ENCODE measurements around the gene STAT6. TPM values are rescaled to one million over a fixed set of nuclear protein-coding genes. Genes with fewer than 3 reads are reported as not detected.

STAT6 gene
- total and polyA plus RNA-seq, 4 experiments from 2014 or later, result 78.4 to 424 (median 245) TPM

DNA sequence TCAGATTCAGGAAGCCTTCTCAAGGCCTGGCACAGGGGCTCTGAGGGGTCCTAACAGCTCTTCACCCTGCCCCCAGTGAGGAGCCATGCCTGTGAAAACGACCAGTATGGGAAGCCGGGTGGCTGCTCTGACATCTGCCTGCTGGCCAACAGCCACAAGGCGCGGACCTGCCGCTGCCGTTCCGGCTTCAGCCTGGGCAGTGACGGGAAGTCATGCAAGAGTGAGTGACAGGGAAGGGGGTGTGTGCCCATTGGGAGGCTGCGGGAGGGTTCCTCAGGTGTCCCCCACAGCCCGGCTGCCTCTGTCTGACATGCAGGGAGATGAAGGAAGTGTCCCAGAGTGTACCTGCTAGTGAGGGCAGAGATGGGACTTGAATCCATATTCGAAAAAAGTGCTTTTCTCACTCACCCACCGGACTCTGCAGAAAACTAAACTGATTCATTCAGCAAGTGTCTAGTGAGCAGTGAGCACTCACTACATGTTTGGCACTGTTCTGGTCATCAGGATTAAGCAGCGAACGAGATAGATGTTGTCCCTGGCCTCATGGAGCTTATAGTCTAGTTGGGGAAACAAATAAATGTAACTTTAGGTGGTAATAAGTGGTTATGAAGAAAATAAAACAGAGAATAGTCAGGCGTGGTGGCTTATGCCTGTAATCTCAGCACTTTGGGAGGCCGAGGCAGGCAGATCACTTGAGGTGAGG lies 45.7 kb upstream of the STAT6 start:
- ChIA-PET CTCF (ENCODE audit: partially characterized antibody) (interaction anchor here (1.3 to 1.4 kb wide), 2 partner anchors 19 to 33 kb away, joined by 4 to 5 read pairs; no protein-coding TSS in a partner anchor), POLR2A (ENCODE audit: partially characterized antibody) (no interaction called here)
- Mint-ChIP-seq H3K4me1 (peaks cover 4 to 10% (median 7%) of the 10 kb centered on the region in 4 donors), H3K27ac (peak overlapping the region in 1 of 7 donors; percentile 30), H3K9me3 (no peaks in the 10 kb centered on the region), H3K4me3 (peak overlapping the region in 1 of 8 donors; percentile 35), H3K36me3 (peaks cover 0 to 5% of the 10 kb centered on the region in 2 donors), H3K27me3 (no peaks in the 10 kb centered on the region)
- no peaks in the 10 kb centered on the region for H3K9me3 ChIP-seq (ENCODE audit: control insufficient read depth in 1 of 2, low read length in 2 of 2)
- intact Hi-C loops (cut with micrococcal nuclease), result no loop called here
- H3K27me3 ChIP-seq (ENCODE audit: insufficient read depth, low read length), result no peaks in the 10 kb centered on the region
- no peak overlapping the region for H3K4me3 ChIP-seq (ENCODE audit: low read length in 2 of 2)
- no peak overlapping the region for H3K27ac ChIP-seq (ENCODE audit: low read depth, low read length)
- no peaks in the 10 kb centered on the region for H3K4me1 ChIP-seq (ENCODE audit: insufficient read depth, low read length)
- H3K36me3 ChIP-seq (ENCODE audit: insufficient read depth, low read length), result no peaks in the 10 kb centered on the region
- DNase-seq, result no peak

DNA sequence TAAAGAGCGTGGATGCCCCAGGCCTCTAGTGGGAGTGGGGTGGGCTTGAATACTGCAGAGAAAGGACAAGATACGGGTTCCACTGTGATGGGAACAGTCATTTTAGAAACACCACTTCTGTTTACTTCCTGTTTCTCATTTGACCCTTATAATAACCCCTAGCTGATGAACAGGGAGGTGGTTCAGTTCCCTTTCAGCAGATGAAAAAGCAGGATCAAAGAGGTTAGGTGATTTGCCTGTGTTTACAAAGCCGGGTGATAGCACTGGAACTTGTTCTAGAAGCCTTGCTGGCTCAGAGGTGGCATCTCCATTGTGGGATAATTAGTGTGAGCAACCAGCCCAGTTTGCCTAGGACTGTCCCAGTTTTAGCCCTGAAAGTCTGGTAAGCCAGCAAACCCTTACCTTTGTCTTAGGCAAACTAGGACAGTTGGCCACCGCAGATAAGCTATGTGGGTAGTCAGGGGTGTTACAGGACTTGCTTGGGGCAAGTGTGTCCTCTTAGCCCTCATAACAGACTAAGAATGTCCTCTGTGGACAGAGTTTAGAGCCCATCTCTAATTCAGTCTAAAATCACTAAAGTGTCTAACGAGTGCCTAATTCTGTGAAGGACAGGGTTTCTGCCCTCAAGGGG lies 43.8 kb upstream of the STAT6 start:
- no peak for DNase-seq
- intact Hi-C loops (cut with micrococcal nuclease), result no loop called here
- H3K27me3 ChIP-seq (ENCODE audit: insufficient read depth, low read length), result no peaks in the 10 kb centered on the region
- H3K4me1 ChIP-seq (ENCODE audit: insufficient read depth, low read length), result no peaks in the 10 kb centered on the region
- Mint-ChIP-seq H3K27me3 (no peaks in the 10 kb centered on the region), H3K36me3 (peaks cover 0 to 3% of the 10 kb centered on the region in 2 donors), H3K27ac (no peak overlapping the region), H3K4me1 (peaks cover 4 to 10% (median 6%) of the 10 kb centered on the region in 4 donors), H3K4me3 (no peak overlapping the region), H3K9me3 (no peaks in the 10 kb centered on the region)
- POLR2A ChIA-PET (ENCODE audit: partially characterized antibody), result no interaction called here
- CTCF ChIA-PET (ENCODE audit: partially characterized antibody), result no interaction called here
- no peaks in the 10 kb centered on the region for H3K36me3 ChIP-seq (ENCODE audit: insufficient read depth, low read length)
- H3K4me3 ChIP-seq (ENCODE audit: low read length in 2 of 2), result no peak overlapping the region
- no peaks in the 10 kb centered on the region for H3K9me3 ChIP-seq (ENCODE audit: control insufficient read depth in 1 of 2, low read length in 2 of 2)
- no peak overlapping the region for H3K27ac ChIP-seq (ENCODE audit: low read depth, low read length)

DNA sequence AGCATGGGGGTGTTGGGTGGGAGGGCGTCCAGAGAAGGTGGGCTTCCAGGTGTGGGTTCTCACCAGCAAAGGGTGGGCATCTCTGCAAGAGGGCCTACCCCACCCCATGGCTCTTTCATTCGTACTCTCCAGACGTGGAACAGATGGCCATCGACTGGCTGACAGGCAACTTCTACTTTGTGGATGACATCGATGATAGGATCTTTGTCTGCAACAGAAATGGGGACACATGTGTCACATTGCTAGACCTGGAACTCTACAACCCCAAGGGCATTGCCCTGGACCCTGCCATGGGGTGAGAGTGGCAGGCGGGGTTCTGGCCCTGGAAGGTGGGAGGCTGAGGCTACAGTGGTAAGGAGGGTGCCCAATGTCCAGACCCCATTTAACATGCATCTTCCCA lies 42.9 kb upstream of the STAT6 start:
- Mint-ChIP-seq H3K4me1 (peaks cover 4 to 10% (median 6%) of the 10 kb centered on the region in 4 donors), H3K4me3 (no peak overlapping the region), H3K27ac (no peak overlapping the region), H3K27me3 (no peaks in the 10 kb centered on the region), H3K36me3 (peaks cover 0 to 3% of the 10 kb centered on the region in 2 donors), H3K9me3 (no peaks in the 10 kb centered on the region)
- Histone ChIP-seq H3K27ac (ENCODE audit: low read depth, low read length) (no peak overlapping the region), H3K36me3 (ENCODE audit: insufficient read depth, low read length) (no peaks in the 10 kb centered on the region), H3K4me3 (ENCODE audit: low read length in 2 of 2) (no peak overlapping the region), H3K9me3 (ENCODE audit: control insufficient read depth in 1 of 2, low read length in 2 of 2) (no peaks in the 10 kb centered on the region), H3K27me3 (ENCODE audit: insufficient read depth, low read length) (no peaks in the 10 kb centered on the region), H3K4me1 (ENCODE audit: insufficient read depth, low read length) (no peaks in the 10 kb centered on the region)
- CTCF ChIA-PET (ENCODE audit: partially characterized antibody), result no interaction called here
- intact Hi-C loops (cut with micrococcal nuclease), result no loop called here
- POLR2A ChIA-PET (ENCODE audit: partially characterized antibody), result no interaction called here
- DNase-seq, result no peak

DNA sequence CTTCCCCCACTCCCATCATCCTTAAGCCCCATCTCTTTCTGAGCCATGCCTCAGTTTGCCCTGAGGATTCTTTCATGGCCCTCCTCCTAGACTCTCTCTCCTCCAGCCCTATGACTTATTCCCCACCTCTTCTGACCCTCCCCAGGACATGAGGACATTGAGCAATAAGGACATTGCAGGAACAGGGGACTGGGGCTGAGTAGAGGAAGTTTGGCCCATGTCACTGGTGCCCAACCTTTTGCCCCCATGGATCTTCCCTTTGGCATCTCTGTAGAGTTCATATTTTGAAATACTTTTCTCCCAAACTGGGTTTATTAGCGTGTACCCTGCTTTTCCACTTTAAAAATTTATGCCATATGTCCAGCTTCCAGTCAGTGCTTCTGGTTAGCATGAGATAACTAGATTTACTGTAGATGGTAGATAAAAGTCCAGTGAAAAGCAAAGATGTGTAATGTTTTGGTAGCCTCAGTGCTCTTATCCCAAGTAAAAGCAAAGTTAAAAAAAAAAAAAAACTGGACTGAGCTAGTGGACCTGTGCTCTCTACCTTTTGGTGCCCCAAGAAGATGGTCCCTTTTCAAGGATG lies 42.3 kb upstream of the STAT6 start:
- Mint-ChIP-seq H3K9me3 (no peaks in the 10 kb centered on the region), H3K36me3 (peaks cover 0 to 3% of the 10 kb centered on the region in 2 donors), H3K27ac (no peak overlapping the region), H3K27me3 (no peaks in the 10 kb centered on the region), H3K4me1 (peaks cover 4 to 10% (median 6%) of the 10 kb centered on the region in 4 donors), H3K4me3 (no peak overlapping the region)
- no peak overlapping the region for H3K4me3 ChIP-seq (ENCODE audit: low read length in 2 of 2)
- H3K4me1 ChIP-seq (ENCODE audit: insufficient read depth, low read length), result no peaks in the 10 kb centered on the region
- intact Hi-C loops (cut with micrococcal nuclease), result no loop called here
- CTCF ChIA-PET (ENCODE audit: partially characterized antibody), result no interaction called here
- DNase-seq, result no peak
- H3K9me3 ChIP-seq (ENCODE audit: control insufficient read depth in 1 of 2, low read length in 2 of 2), result no peaks in the 10 kb centered on the region
- H3K27ac ChIP-seq (ENCODE audit: low read depth, low read length), result no peak overlapping the region
- no peaks in the 10 kb centered on the region for H3K36me3 ChIP-seq (ENCODE audit: insufficient read depth, low read length)
- POLR2A ChIA-PET (ENCODE audit: partially characterized antibody), result no interaction called here
- H3K27me3 ChIP-seq (ENCODE audit: insufficient read depth, low read length), result no peaks in the 10 kb centered on the region

DNA sequence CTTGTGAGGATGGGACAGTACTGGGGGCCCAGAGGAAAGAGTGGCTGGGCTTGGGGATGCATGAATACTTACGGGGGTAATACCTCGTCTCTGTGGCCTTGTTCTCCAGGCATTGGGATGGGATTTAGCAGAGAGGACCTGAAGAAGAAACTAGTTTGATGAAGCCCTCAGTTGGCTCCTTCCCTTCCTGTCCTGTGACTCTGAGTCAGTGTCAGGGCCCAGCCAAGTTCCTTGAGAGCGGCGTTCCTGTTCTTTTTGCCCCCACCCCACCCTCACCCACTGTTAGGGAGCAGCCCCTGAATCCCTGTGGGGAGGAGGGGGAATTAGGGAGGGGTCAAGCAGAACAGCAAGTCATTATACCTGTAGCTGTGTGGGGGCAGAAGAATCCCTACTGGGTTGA lies 41.5 kb upstream of the STAT6 start:
- no peaks in the 10 kb centered on the region for H3K27me3 Mint-ChIP-seq
- ChIA-PET CTCF (ENCODE audit: partially characterized antibody) (no interaction called here), POLR2A (ENCODE audit: partially characterized antibody) (no interaction called here)
- DNase-seq, result no peak
- intact Hi-C loops (cut with micrococcal nuclease), result no loop called here
- H3K4me3 Mint-ChIP-seq, result no peak overlapping the region
- Histone ChIP-seq H3K27me3 (ENCODE audit: insufficient read depth, low read length) (no peaks in the 10 kb centered on the region), H3K27ac (ENCODE audit: low read depth, low read length) (no peak overlapping the region), H3K9me3 (ENCODE audit: control insufficient read depth in 1 of 2, low read length in 2 of 2) (no peaks in the 10 kb centered on the region), H3K36me3 (ENCODE audit: insufficient read depth, low read length) (no peaks in the 10 kb centered on the region), H3K4me3 (ENCODE audit: low read length in 2 of 2) (no peak overlapping the region), H3K4me1 (ENCODE audit: insufficient read depth, low read length) (no peaks in the 10 kb centered on the region)
- H3K36me3 Mint-ChIP-seq, result peaks cover 0 to 3% of the 10 kb centered on the region in 2 donors
- H3K9me3 Mint-ChIP-seq, result no peaks in the 10 kb centered on the region
- H3K27ac Mint-ChIP-seq, result no peak overlapping the region
- H3K4me1 Mint-ChIP-seq, result peaks cover 2 to 7% (median 2%) of the 10 kb centered on the region in 4 donors

DNA sequence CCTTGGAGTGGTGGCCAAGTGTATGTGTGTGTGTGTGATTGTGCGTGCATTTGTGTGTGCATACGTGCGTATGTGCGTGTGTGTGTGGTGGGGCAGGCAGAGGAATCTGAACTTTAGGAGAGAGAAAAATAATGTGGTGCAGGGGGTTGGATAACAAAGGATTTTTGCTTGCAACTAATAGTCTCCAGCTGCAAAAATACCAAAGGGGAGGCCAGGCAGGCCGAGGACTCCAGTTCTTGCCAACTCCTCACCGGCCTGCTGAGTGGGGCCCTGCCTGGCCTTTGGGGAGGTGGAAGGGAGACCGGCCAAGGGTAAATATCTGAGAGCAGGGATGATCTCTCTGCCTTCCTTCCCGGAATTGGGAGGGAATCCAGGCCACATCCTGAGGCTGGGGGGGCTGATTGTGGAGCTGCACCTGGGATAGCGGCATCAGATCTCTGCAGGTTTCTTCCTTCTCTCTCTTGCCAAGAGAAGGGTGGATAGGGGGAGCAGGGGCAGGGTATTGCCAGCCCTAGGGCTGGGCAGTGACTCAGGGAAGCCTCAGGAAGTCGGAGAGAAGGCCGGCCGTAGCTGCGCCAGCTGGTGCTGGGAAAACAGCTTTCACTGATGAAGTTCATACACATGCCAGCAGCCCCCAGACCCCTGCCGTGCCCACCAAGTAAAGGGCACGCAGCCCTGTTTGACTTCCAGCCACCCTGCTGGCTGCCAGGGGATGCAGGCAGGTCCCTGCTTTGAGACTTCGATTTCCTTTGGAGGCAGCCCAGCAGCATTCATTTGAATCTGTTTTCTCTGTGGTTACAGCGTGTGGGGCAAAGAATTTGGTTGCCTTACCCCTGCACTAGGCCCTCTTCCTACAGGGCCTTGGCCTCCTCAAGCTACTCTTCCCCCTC lies 40.8 kb upstream of the STAT6 start:
- peak overlapping the region in 2 of 7 donors; percentile 22 to 49 for H3K27ac Mint-ChIP-seq
- POLR2A ChIA-PET (ENCODE audit: partially characterized antibody), result no interaction called here

More for the DNA sequence above, 40.8 kb upstream of the STAT6 start:
- Mint-ChIP-seq H3K27me3 (no peaks in the 10 kb centered on the region), H3K4me1 (peaks cover 0 to 4% (median 0%) of the 10 kb centered on the region in 4 donors), H3K4me3 (no peak overlapping the region), H3K36me3 (peaks cover 0 to 3% of the 10 kb centered on the region in 2 donors), H3K9me3 (no peaks in the 10 kb centered on the region)
- CTCF ChIA-PET (ENCODE audit: partially characterized antibody), result no interaction called here
- Histone ChIP-seq H3K9me3 (ENCODE audit: control insufficient read depth in 1 of 2, low read length in 2 of 2) (no peaks in the 10 kb centered on the region), H3K36me3 (ENCODE audit: insufficient read depth, low read length) (no peaks in the 10 kb centered on the region), H3K27me3 (ENCODE audit: insufficient read depth, low read length) (no peaks in the 10 kb centered on the region), H3K4me1 (ENCODE audit: insufficient read depth, low read length) (no peaks in the 10 kb centered on the region), H3K27ac (ENCODE audit: low read depth, low read length) (no peak overlapping the region), H3K4me3 (ENCODE audit: low read length in 2 of 2) (no peak overlapping the region)
- intact Hi-C loops (cut with micrococcal nuclease), result no loop called here
- DNase-seq, result no peak
